ENCODE measurements around the gene HS3ST4.

The HS3ST4 gene

DNA sequence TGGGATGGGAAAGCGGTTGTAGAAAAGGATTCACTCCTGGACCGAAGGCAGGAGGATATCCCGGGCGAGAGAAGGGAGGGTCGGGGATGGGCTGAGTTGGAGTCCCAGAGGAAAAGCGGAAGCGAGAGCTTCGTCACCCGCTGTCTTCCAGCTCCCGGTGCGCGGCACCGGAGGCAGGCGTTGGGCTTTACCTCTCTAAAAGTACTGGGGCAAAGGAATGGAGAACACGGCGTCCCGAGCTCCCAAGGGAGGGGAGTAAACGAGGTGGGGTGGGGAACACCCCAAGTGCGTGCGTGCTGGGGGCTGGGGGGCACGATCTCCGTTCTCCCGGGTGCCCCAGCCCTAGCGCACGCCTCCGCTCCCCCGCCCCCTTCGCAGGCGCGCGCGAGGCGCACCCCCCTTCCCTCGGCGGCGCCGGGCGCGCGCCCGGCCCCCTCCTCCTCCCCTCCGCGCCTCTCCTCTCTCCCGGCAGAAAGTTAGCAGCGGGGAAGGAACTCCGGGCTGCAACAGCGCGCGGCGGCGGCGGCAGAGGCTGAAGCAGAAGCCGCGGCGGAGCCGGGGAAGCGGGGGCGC is at the start of gene HS3ST4:
TSS of gene HS3ST4 (plus strand) at position 441 of the 573 bp plus-strand sequence.
- DNase-seq (ENCODE audit: low read depth in 1 of 2, low spot score in 1 of 2), result no peak

DNA sequence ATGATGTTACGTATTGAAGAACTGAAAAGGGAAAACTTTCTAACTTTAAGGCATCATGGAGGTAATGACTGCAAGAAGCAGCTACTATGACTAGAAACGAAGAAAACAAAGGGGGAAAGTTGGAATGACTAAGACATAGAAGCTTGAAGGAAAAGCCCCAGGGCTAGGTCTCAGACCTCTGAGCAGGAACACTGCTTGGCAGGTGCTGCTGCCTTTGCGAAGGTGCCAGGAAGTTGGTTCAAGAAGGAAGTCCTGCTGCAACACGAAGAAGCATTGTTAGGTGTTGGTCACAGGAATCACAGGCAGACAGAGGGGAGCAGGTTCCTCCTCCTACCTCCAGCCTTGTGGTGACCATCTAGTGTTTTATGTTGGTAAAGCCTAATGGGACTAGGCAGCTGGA is 48.1 kb upstream of the HS3ST4 start:
- no peak for DNase-seq (ENCODE audit: low read depth in 1 of 2, low spot score in 1 of 2)

DNA sequence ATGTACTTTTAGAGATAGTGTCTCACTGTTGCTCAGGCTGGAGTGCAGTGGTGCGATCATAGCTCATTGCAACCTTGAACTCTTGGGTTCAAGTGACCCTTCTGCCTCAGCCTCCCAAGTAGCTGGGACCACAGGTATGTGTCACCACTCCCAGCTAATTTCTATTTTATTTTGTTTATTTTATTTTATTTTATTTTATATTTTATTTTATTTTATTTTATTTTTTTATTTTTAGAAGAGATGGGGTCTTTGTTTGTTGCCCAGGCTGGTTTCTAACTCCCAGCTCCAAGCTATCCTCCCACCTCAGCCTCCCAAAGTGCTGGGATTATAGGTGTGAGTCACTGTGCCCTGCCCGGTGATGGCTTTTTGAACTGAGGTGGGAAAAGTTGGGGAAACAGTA is 35.1 kb upstream of the HS3ST4 start:
- no peak for DNase-seq (ENCODE audit: low read depth in 1 of 2, low spot score in 1 of 2)

DNA sequence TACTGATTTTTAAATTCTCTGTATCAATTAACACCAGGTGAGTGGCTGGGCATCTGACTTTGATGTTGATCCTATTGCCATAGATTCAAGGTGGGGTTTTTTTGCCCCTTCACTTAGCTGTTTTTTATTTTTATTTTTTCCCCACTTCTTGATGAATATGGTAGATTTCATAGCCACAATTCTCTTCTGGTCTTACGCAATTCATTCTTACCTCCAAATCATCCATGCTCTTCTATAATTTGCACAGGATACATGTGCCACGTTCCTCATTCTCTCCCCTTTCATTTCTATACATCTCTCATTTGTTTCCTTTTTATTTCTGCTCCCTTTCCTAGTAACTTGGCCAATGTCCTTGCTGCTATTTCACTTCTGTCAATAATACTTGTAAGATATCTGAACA is 14.9 kb upstream of the HS3ST4 start:
- DNase-seq (ENCODE audit: low read depth in 1 of 2, low spot score in 1 of 2), result no peak

DNA sequence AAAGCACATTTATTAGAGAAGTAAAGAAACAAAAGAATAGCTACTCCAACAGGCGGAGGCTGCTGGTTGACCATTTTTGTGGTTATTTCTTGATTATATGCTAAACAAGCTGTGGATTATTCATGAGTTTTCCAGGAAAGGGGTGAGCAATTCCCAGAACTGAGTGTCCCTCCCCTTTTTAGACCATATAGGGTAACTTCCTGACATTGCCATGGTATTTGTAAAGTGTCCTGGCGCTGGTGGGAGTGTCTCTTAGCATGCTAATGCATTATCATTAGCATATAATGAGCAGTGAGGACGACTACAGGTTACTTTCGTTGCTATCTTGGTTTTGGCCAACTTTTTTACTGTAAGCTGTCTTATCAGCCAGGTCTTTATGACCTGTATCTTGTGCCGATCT is 12.2 kb upstream of the HS3ST4 start:
- DNase-seq (ENCODE audit: low read depth in 1 of 2, low spot score in 1 of 2), result no peak

DNA sequence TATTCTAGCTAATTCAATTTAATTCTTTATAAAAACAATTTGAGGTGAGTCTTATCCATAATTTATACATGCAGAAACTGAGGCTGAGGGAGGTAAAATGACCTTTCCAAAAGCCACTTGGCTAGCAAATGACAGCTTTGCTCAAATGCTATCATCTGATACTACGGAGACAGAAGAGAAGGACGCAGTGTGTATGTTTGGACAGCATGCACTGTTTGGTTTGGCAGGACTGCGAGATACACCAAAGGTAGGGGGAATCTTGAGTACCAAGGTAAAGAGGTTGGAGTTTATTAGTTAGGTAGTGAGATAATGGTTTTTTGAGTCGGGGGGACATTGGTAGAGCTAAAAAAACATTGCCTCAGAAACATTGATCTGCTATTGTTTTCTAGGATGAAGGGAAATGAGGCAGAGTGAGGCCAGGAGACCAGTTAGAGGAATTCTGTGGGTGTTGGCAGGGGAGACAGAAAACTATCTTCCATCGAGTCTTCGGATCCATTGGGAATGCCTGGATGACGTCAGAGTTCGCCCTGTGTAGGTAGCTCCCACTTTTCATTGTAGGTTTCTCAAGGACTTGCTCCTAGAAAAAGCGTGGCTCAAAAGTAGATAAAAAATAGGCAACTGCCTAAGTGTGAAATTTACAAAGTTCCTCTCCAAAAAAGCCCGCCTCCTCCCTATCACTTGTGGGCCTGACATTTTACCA is 2.5 kb upstream of the HS3ST4 start:
- no peak for DNase-seq (ENCODE audit: low read depth in 1 of 2, low spot score in 1 of 2)

DNA sequence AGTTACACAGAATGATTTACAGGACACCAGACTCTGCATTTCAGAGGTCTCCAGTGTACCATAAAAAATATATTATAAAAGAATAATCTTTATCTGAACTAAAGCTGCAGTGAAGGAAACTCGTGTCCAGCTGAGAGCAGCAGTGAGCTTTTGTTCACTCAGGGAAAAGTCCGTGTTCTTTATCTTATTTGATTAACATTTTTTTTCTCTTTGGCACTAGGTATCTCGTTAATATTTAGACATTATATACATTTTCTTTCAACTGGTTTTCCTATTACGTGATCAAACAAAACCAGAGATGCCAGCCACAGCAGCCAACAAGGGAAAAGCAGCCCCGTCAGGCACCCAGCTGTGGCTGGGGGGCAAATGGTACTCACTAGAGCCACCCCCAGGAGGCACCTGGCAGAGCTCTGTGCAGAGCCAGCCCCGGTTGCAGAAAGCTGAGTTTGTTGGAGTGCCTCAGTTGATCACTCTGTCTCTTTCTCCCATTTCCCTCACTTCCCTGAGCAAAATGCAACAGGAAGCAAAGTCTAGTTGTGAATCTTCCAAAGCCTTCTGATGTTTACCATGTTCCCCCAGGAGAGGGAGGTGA is 1.1 kb upstream of the HS3ST4 start:
- DNase-seq (ENCODE audit: low read depth in 1 of 2, low spot score in 1 of 2), result no peak

DNA sequence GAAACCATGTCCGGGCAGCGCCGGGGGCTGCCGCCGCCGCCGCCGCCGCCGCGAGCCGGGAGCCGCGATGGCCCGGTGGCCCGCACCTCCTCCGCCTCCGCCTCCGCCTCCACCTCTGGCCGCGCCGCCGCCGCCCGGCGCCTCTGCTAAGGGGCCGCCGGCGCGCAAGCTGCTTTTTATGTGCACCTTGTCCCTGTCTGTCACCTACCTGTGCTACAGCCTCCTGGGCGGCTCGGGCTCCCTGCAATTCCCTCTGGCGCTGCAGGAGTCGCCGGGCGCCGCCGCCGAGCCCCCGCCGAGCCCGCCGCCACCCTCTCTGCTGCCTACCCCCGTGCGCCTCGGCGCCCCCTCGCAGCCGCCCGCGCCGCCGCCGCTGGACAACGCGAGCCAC is 587 bp downstream of the HS3ST4 start:
- DNase-seq (ENCODE audit: low read depth in 1 of 2, low spot score in 1 of 2), result no peak

DNA sequence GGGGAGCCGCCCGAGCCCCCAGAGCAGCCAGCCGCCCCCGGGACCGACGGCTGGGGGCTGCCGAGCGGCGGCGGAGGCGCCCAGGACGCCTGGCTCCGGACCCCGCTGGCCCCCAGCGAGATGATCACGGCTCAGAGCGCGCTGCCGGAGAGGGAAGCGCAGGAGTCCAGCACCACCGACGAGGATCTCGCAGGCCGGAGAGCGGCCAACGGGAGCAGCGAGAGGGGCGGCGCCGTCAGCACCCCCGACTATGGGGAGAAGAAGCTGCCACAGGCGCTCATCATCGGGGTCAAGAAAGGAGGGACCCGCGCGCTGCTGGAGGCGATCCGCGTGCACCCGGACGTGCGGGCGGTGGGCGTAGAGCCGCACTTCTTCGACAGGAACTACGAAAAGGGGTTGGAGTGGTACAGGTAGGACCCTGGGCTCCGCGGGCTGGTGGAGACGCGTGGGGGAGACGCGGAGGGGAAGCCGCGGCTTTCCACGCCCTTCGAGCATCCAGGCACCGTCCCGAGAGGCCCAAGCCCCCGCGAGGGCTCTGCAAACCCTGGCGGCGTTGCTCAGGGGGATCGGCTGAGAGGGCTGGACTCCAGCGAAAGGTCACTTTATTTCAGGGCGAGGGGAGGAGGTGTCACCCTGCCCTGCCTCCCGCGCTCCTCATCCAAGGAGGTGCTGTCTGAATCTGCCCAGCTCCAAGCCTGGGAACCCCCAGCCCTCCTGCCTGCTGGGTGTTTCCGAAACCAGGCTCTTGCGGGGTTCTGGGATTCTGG is 1.2 kb downstream of the HS3ST4 start:
- DNase-seq (ENCODE audit: low read depth in 1 of 2, low spot score in 1 of 2), result no peak

DNA sequence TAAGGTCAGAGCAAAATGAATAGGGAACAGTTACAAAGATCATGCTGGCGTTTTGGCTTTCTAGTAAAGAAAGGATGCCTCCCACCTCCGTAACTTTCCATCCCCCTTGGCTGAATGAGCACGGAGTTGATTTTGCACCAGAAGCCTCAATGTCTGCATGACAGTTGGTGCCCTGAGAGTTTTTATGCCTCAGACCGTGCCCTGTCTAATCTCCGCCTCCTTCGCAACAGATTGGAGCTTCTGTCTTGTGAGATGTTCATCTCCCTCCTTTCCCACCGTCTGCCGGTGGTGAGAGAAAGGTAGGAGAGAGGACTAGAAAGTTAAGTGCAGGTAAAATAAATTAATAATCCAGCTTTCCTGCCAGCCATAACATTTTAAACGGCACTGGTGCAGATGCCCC is 1.9 kb downstream of the HS3ST4 start:
- DNase-seq (ENCODE audit: low read depth in 1 of 2, low spot score in 1 of 2), result no peak

DNA sequence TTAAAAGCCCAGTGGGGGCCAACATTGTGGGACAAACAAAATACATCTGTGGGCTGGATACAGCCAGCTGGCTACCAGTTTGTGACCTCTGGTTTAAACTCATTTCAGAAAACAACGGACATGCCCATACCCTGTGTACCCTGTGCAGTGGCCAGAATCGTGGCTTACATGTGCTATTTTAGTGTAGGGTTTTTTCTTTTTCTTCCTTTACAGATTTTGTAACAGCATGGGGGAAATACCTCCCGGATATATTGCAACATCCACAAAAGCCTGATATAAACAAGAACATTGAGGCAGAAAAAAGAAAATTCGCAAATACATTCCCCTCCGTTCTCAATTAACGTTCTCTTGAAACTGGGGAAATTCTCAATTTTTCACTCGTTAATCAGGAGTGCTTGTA is 7.3 kb downstream of the HS3ST4 start:
- no peak for DNase-seq (ENCODE audit: low read depth in 1 of 2, low spot score in 1 of 2)

DNA sequence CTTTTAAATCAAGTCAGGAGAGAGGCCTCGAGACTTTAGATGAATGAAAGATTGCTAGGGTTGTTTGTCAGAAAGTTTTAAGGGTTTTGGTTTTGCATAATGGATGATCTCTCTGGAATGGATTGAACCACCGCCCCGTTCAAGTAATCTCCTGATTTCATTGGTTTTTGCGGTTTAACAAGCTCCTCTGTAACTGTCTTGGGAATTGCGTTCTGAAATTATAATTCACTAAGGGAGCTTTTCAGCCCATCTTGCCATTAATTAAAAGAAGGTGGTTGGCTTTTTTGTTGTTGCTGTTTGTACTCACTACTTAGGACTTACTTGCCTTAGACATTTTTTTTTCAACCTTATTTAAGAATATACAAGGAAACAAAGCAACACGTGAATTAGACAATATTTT is 8.8 kb downstream of the HS3ST4 start:
- DNase-seq (ENCODE audit: low read depth in 1 of 2, low spot score in 1 of 2), result no peak

DNA sequence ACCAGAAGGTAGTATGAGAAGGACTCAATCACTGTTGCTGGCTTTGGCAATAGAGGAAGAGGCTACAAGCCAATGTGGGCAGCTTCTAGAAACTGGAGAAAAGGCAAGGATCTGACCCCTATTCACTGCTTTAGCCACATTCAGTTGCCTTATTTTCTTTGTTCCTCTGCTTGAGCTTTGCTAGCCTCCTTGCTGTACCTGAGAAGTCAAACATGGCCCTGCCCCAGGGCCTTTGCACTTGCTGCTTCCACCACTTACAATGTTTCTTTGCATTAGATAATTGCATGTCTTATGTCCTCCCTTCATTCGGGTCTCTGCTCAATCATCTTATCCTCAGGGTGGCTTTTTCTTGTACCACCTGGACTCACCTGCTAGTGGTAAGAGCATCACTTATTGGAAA is 15.8 kb downstream of the HS3ST4 start:
- no peak for DNase-seq (ENCODE audit: low read depth in 1 of 2, low spot score in 1 of 2)

DNA sequence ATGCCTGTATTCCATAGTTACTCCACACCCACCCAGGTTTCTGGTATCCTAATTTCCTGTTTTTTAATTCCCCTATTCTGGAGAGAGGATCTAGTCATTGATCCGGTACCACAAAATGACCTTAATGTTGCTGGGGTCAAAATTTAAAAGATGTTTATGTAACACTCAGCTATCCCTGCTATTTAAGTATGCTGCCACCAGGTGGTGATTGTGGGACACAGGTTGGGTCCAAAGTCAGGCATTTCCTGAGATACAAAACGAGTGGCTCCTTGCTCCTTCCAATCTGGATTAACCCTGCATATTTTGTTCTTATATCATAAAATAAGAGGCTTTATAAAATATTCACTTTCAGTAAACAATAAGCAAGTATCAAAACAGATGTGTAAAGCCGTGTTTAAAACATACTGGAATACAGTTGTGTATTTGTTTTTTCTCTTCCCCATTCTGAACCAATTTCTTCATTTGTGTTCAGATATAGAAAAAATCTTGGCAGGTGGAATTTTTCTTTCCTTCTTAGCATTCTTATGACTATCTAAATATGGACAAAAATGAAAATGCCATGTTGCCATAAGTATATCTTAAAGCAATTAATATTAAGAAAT is 16.3 kb downstream of the HS3ST4 start:
- no peak for DNase-seq (ENCODE audit: low read depth in 1 of 2, low spot score in 1 of 2)

DNA sequence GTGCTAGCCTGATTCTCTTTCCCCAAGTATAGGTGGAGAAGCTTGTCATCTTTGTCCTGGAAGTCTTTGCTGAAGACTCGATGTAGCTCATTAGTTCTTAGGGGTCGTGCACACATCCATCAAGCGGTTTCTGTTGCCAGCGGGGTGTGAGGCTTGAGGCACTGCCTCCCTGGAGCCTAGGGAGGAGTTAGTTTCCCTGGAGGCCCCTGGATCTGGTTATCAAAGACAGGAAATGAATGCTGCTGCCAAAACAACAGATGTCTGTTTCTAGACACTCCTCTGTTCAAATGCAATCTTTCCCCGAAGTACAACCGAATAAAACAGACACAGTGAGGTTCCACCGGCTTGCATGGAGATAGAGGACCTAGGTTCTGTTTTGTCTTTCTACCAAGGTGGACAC is 17.5 kb downstream of the HS3ST4 start:
- DNase-seq (ENCODE audit: low read depth in 1 of 2, low spot score in 1 of 2), result no peak

DNA sequence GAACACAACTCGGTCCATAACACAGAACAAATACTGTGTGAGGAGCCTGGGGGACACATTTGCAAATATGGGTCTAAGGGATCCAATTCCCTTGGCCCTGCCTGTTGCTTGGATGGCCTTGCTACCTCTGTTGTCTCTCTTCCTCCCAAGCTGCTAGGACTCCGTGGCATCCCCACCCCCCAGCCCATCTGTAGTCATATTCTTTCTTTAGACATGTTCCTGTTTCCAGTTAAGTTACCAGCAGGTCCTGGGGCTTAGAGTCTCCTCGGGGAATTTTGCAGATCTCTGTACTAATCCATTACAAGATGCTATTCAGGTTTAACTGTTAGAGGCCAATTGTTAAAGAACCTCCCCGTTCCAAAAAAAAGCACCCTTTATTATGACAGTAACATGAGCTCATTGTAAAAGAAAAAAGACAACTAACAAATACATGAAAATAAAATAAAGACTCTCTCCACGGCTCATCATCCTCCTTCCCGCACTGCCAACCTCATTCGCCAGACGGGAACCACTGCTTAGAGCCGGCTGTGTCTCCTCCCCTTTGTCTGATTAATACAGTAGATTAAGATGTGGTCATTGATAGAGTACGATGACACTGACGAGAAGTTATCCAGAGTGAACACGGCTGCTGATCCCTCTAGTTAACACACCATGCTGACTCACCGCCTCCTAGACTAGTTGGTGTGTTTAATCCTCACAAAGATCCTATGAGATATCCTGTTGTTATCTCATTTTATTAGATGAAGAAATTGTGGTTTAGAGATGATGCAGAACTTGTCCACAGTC is 22.2 kb downstream of the HS3ST4 start:
- no peak for DNase-seq (ENCODE audit: low read depth in 1 of 2, low spot score in 1 of 2)

DNA sequence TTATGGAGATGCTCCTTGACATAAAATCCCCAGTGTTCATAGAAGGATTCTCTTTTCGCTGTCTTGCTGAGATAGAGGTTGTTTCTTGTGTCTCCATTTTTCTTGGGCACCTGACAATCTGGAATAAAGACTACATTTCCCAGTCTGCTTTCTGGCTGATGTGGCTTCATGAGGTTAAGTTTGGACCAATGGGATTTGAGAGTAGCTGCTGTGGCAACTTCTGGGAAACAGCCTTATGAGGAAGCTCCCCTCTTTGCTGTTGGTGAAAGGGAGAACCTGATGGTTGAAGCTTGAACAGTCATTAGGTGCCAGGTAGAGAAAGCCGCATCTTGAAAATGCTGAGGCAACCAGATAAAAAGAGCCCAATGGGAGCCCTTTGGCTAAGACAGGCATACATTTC is 24.4 kb downstream of the HS3ST4 start:
- no peak for DNase-seq (ENCODE audit: low read depth in 1 of 2, low spot score in 1 of 2)

DNA sequence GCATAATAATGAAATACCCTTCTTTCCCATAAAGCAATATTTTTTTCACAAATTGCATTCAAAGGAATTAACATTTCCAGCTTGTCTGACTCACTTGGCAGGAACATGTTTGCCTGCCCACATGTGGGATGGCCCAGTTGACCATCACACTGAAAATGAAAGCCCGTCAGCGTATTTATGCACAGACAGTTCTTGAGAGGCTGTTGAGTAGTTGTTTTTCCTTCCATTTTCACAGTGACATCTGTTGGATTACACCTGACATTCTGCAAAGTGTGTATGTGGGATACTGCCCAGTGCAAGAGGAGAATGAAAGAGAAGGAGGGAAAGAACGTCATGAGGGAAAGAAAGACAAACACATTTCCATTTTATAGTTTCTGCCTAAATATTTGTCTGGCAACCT is 29.7 kb downstream of the HS3ST4 start:
- no peak for DNase-seq (ENCODE audit: low read depth in 1 of 2, low spot score in 1 of 2)

DNA sequence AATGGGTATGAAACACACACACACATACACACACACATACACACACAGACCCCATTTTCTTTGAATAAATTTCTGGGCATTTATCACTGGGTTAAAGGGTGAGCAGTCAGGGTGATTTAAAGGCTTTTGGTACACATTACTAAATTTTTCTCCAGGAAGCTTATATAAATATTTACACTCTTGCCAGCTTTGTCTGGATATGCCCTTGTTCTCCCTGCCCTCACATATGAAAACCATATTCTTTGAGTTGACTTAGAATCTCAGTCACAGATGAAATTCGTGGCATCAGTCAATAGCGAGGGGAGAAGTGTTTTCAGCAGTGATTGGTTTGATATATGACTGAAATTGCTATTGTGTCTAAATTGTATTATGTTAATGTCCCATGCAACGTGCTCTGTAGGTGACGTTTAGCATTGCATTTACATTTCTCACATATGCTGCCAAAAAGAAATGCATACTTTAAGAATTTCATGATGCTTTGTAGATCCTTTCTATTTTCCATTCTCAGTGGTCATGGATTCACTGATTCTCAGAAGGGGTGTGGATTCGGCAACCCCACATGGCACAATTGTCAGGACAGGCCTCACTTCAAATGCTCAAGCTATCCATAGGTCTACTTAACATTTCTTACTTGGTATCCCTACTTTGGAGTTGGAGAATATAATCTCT is 34.8 kb downstream of the HS3ST4 start:
- no peak for DNase-seq (ENCODE audit: low read depth in 1 of 2, low spot score in 1 of 2)

DNA sequence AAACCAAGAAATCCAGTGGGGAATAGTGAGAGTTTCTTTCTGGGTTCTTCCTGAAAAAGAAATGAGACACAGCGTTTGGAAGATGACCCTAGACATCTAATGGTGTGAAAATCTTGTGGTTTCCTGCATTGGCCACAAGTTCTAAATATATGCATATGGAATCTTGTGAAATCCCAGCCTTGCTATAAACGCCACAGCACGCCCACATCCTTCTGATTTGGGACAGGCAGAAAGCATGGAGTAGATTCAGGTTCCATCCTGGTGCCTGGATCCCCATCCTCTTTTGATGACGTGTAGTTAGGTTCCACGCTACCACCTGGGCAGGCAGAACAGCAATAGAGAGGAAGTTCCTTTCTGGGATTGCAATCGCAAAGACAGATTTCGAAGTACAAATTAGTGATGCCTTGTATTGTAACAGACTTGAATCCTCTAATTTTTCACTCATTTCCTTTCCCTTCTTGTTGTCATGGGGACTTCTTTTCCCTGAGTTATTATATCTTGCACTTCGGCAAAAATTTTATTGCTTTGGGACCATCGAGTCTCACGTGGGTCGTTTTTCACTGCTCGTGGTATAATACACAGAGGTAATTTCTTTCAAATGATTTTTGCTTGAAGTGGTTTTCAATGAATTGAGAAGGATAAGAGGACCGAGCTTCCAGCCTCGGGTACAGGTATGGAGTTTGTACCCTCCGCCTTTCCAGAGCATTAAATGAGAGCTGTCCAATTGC is 37.6 kb downstream of the HS3ST4 start:
- no peak for DNase-seq (ENCODE audit: low read depth in 1 of 2, low spot score in 1 of 2)
